K562 (cell line): ENCODE measurements around the gene TMIGD1.

Source experiments
- CHD1 ChIP-seq: fragments of 200-600 bp; sonication (generic); IDR thresholded peaks from one replicate; pipeline ENCODE4 v1.6.1; 2012; ENCODE audit warnings: mild to moderate bottlenecking, moderate library complexity, low read length, inconsistent platforms
- ETV5 ChIP-seq: sonication (generic); formaldehyde crosslinking; IDR thresholded peaks from 2 replicates; pipeline ENCODE4 v1.4.0; 2020; ENCODE audit warnings: low read depth, mild to moderate bottlenecking, missing genetic modification reagents
- MYNN ChIP-seq, 2 experiments: sonication (generic); formaldehyde crosslinking in 1 of 2; IDR thresholded peaks; 2 replicates each; pipeline versions ENCODE4 v1.5.0 to v1.6.1; 2016 to 2020; ENCODE audit warnings: antibody characterized with exemption in 1 of 2, missing genetic modification reagents in 1 of 2
- PCBP2 ChIP-seq: fragments of 200-400 bp; formaldehyde crosslinking; IDR thresholded peaks from 2 replicates; pipeline ENCODE4 v1.6.1; 2018; ENCODE audit warnings: low read length, low read depth, mild to moderate bottlenecking, moderate library complexity; ENCODE audit not compliant: poor library complexity, severe bottlenecking
- PHF8 ChIP-seq: fragments of 200-600 bp; sonication (generic); IDR thresholded peaks from 2 replicates; pipeline ENCODE4 v1.6.1; 2012; ENCODE audit warnings: mixed run types, mild to moderate bottlenecking, inconsistent platforms, low read length, moderate library complexity, borderline replicate concordance
- POLR2A ChIP-seq: fragments of 450-650 bp; conservative IDR thresholded peaks from 2 replicates; pipeline ENCODE4 v1.6.1; 2016
- ZNF766 ChIP-seq: fragments of 200-800 bp; sonication (Bioruptor generic); conservative IDR thresholded peaks from 2 replicates; pipeline ENCODE4 v1.6.1; 2016; ENCODE audit warnings: missing genetic modification characterization, missing compliant biosample characterization
- ZSCAN32 ChIP-seq: fragments of 450-650 bp; formaldehyde crosslinking; IDR thresholded peaks from 2 replicates; pipeline ENCODE4 v1.4.0; 2020; ENCODE audit warnings: mild to moderate bottlenecking, moderate library complexity
- TF ChIP-seq, protein P1 (sequence below), 3 experiments: IDR thresholded peaks in 2 of 3; conservative IDR thresholded peaks in 1 of 3; 2 replicates each; pipeline ENCODE4 v1.5.1; 2011 to 2012; ENCODE audit warnings: low read length in 3 of 3, mild to moderate bottlenecking in 3 of 3, control low read depth in 2 of 3, improper control_type of control experiment in 1 of 3, inconsistent platforms in 1 of 3, low read depth in 1 of 3, mixed read lengths in 1 of 3, moderate library complexity in 1 of 3; ENCODE audit not compliant: insufficient read depth in 2 of 3
- TF ChIP-seq, protein P2 (sequence below): IDR thresholded peaks from 2 replicates; pipeline ENCODE4 v1.6.1; 2016; ENCODE audit warnings: missing genetic modification characterization, missing compliant biosample characterization
- TF ChIP-seq, protein P3 (sequence below): fragments of 450-650 bp; IDR thresholded peaks from 2 replicates; pipeline ENCODE4 v1.6.1; 2016; ENCODE audit warnings: antibody characterized with exemption
- TF ChIP-seq, protein P4 (sequence below): sonication (generic); formaldehyde crosslinking; IDR thresholded peaks from 2 replicates; pipeline ENCODE4 v1.8.0; 2023; ENCODE audit warnings: mild to moderate bottlenecking, missing genetic modification reagents

DNA sequence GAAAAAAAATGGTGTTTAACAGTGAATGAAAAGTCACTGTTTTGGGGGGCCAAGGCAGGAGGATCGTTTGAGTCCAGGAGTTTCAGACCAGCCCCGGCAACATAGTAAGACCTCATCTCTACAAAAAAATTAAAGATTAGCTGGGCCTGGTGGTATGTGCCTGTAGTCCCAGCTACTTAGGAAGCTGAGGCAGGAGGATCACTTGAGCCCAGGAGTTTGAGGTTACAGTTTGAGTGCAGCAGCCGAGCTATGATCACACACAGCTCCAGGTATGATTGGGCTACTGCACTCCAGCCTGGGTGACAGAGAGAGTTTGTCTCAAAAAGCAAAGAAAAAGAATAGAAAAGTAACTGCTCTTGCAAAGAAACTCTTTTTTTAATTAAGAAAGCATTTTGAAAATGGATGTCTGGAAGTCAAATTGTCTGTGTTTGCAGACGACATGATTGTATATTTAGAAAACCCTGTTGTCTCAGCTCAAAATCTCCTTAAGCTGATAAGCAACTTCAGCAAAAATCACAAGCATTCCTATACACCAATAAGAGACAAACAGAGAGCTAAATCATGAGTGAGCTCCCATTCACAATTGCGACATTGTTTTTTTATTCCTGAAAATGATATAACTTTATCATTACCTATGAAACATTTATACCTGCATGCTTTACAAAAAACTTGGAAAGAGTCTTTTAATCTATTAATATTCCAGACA, 24.4 kb upstream of the TMIGD1 start:
- TF ChIP-seq, protein P1, sequence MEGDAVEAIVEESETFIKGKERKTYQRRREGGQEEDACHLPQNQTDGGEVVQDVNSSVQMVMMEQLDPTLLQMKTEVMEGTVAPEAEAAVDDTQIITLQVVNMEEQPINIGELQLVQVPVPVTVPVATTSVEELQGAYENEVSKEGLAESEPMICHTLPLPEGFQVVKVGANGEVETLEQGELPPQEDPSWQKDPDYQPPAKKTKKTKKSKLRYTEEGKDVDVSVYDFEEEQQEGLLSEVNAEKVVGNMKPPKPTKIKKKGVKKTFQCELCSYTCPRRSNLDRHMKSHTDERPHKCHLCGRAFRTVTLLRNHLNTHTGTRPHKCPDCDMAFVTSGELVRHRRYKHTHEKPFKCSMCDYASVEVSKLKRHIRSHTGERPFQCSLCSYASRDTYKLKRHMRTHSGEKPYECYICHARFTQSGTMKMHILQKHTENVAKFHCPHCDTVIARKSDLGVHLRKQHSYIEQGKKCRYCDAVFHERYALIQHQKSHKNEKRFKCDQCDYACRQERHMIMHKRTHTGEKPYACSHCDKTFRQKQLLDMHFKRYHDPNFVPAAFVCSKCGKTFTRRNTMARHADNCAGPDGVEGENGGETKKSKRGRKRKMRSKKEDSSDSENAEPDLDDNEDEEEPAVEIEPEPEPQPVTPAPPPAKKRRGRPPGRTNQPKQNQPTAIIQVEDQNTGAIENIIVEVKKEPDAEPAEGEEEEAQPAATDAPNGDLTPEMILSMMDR (IDR thresholded peaks at IDR 0.05 in 2 of 3, conservative IDR thresholded peaks at IDR 0.05 in 1 of 3; ENCODE audit: insufficient read depth in 2 of 3, low read depth in 1 of 3, low read length in 3 of 3): no peak
- TF ChIP-seq MYNN (IDR thresholded peaks at IDR 0.05) (no peak), MYNN (CRISPR knock-in tag; IDR thresholded peaks at IDR 0.05) (no peak), PHF8 (no peak), ZNF766 (CRISPR knock-in tag) (no peak), PCBP2 (no peak), POLR2A (no peak), ETV5 (CRISPR knock-in tag) (no peak), CHD1 (no peak), ZSCAN32 (no peak)
- TF ChIP-seq, protein P2, sequence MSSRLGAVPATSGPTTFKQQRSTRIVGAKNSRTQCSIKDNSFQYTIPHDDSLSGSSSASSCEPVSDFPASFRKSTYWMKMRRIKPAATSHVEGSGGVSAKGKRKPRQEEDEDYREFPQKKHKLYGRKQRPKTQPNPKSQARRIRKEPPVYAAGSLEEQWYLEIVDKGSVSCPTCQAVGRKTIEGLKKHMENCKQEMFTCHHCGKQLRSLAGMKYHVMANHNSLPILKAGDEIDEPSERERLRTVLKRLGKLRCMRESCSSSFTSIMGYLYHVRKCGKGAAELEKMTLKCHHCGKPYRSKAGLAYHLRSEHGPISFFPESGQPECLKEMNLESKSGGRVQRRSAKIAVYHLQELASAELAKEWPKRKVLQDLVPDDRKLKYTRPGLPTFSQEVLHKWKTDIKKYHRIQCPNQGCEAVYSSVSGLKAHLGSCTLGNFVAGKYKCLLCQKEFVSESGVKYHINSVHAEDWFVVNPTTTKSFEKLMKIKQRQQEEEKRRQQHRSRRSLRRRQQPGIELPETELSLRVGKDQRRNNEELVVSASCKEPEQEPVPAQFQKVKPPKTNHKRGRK (tag): no peak
- TF ChIP-seq, protein P3, sequence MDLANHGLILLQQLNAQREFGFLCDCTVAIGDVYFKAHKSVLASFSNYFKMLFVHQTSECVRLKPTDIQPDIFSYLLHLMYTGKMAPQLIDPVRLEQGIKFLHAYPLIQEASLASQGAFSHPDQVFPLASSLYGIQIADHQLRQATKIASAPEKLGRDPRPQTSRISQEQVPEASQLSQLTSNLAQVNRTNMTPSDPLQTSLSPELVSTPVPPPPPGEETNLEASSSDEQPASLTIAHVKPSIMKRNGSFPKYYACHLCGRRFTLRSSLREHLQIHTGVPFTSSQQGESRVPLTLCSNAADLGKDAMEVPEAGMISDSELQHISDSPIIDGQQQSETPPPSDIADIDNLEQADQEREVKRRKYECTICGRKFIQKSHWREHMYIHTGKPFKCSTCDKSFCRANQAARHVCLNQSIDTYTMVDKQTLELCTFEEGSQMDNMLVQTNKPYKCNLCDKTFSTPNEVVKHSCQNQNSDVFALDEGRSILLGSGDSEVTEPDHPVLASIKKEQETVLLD: no peak
- TF ChIP-seq, protein P4, sequence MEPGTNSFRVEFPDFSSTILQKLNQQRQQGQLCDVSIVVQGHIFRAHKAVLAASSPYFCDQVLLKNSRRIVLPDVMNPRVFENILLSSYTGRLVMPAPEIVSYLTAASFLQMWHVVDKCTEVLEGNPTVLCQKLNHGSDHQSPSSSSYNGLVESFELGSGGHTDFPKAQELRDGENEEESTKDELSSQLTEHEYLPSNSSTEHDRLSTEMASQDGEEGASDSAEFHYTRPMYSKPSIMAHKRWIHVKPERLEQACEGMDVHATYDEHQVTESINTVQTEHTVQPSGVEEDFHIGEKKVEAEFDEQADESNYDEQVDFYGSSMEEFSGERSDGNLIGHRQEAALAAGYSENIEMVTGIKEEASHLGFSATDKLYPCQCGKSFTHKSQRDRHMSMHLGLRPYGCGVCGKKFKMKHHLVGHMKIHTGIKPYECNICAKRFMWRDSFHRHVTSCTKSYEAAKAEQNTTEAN (CRISPR knock-in tag): no peak
